ENCODE data around the gene LRRC56.
"Not testable (repeated sequence)": the region's sequence is repeated elsewhere in the genome, so short reads cannot be mapped to it uniquely, and the experiment has no call there.

The LRRC56 gene

GRCh38 chr11:559020-559620, 21.8 kb downstream of the LRRC56 start:
- DNase-seq (ENCODE audit: low spot score), result no peak

- DNase-seq (ENCODE audit: low spot score), result no peak
Measured at GRCh38 chr11:559712-560304, 22.5 kb downstream of the LRRC56 start.

- peak; percentile 86 for DNase-seq (ENCODE audit: low spot score)
Measured at GRCh38 chr11:560305-561147, 23.2 kb downstream of the LRRC56 start, which contains the start of the genes LMNTD2 and RASSF7. LMNTD2 (minus strand) TSS chr11:560738; CDS start chr11:560716, 22 bp downstream. RASSF7 (plus strand) TSS chr11:560970; CDS start chr11:561769, 799 bp downstream.

- DNase-seq (ENCODE audit: low spot score), result peak; percentile 49
Measured at GRCh38 chr11:561148-562003, 24.0 kb downstream of the LRRC56 start.

- no peak for DNase-seq (ENCODE audit: low spot score)
Measured at GRCh38 chr11:562046-562645, 24.8 kb downstream of the LRRC56 start.

GRCh38 chr11:563066-563811, 25.9 kb downstream of the LRRC56 start:
- no peak for DNase-seq (ENCODE audit: low spot score)

GRCh38 chr11:563812-564578, 26.7 kb downstream of the LRRC56 start:
- DNase-seq (ENCODE audit: low spot score), result no peak

GRCh38 chr11:565921-566509, 28.7 kb downstream of the LRRC56 start:
- no peak for DNase-seq (ENCODE audit: low spot score)

- no peak for DNase-seq (ENCODE audit: low spot score)
Measured at GRCh38 chr11:567011-567628, 29.8 kb downstream of the LRRC56 start.

GRCh38 chr11:567629-568292, 30.4 kb downstream of the LRRC56 start:
- no peak for DNase-seq (ENCODE audit: low spot score)

- peak; percentile 93 for DNase-seq (ENCODE audit: low spot score)
Measured at GRCh38 chr11:568306-569157, 31.2 kb downstream of the LRRC56 start.

GRCh38 chr11:569158-569885, 32.0 kb downstream of the LRRC56 start:
- no peak for DNase-seq (ENCODE audit: low spot score)

- no peak for DNase-seq (ENCODE audit: low spot score)
Measured at GRCh38 chr11:571802-572185, 34.5 kb downstream of the LRRC56 start.

GRCh38 chr11:573146-573759, 35.9 kb downstream of the LRRC56 start:
- DNase-seq (ENCODE audit: low spot score), result no peak

GRCh38 chr11:574031-574570, 36.8 kb downstream of the LRRC56 start:
- DNase-seq (ENCODE audit: low spot score), result not testable (repeated sequence)

GRCh38 chr11:574632-575312, 37.4 kb downstream of the LRRC56 start:
- no peak for DNase-seq (ENCODE audit: low spot score)

Measured in RKO (cell line).